Ectodermal cell (in vitro differentiated cells): ENCODE measurements around the gene CTDSP2.
A peak's percentile ranks its signal among the peaks of the same experiment; 100 is the strongest.

ENCODE experiments used
- H3K27ac ChIP-seq: 2 replicates; pipeline ENCODE4 v1.7.0; 2013; ENCODE audit warnings: mild to moderate bottlenecking, low read depth, low read length; ENCODE audit not compliant: insufficient read depth, poor library complexity, severe bottlenecking
- H3K27me3 ChIP-seq: 2 replicates; pipeline ENCODE4 v1.7.0; 2013; ENCODE audit warnings: mild to moderate bottlenecking, low read length; ENCODE audit not compliant: insufficient read depth, control insufficient read depth, poor library complexity, severe bottlenecking
- H3K36me3 ChIP-seq: one replicate; pipeline ENCODE4 v1.7.0; 2013; ENCODE audit warnings: low read length; ENCODE audit not compliant: control insufficient read depth, insufficient read depth
- H3K4me1 ChIP-seq: one replicate; pipeline ENCODE4 v1.7.0; 2013; ENCODE audit warnings: low read length; ENCODE audit not compliant: control insufficient read depth, insufficient read depth
- H3K4me3 ChIP-seq: 2 replicates; pipeline ENCODE4 v1.7.0; 2013; ENCODE audit warnings: low read depth, low read length, control low read depth; ENCODE audit not compliant: insufficient read depth
- H3K9me3 ChIP-seq: 2 replicates; pipeline ENCODE4 v1.7.0; 2013; ENCODE audit warnings: mild to moderate bottlenecking, low read length, moderate library complexity; ENCODE audit not compliant: control insufficient read depth
- WGBS, 2 experiments: methylation state at CpG; one replicate each; pipeline ENCODE4 v1.1.7; 2013; ENCODE audit warnings: missing lambda C conversion rate in 2 of 2; 5-methylcytosine and 5-hydroxymethylcytosine counted together

The CTDSP2 gene

GRCh38 chr12:57835366-57836288, 10.9 kb downstream of the CTDSP2 start:
- Histone ChIP-seq H3K27ac (no peak overlapping the region), H3K36me3 (no peaks in the 10 kb centered on the region), H3K9me3 (no peaks in the 10 kb centered on the region), H3K4me1 (peaks cover 74% of the 10 kb centered on the region), H3K4me3 (no peak overlapping the region), H3K27me3 (no peaks in the 10 kb centered on the region)
- WGBS, 2 experiments, result 84 to 85% methylated on average over 9 of the region's 9 CpGs

DNA sequence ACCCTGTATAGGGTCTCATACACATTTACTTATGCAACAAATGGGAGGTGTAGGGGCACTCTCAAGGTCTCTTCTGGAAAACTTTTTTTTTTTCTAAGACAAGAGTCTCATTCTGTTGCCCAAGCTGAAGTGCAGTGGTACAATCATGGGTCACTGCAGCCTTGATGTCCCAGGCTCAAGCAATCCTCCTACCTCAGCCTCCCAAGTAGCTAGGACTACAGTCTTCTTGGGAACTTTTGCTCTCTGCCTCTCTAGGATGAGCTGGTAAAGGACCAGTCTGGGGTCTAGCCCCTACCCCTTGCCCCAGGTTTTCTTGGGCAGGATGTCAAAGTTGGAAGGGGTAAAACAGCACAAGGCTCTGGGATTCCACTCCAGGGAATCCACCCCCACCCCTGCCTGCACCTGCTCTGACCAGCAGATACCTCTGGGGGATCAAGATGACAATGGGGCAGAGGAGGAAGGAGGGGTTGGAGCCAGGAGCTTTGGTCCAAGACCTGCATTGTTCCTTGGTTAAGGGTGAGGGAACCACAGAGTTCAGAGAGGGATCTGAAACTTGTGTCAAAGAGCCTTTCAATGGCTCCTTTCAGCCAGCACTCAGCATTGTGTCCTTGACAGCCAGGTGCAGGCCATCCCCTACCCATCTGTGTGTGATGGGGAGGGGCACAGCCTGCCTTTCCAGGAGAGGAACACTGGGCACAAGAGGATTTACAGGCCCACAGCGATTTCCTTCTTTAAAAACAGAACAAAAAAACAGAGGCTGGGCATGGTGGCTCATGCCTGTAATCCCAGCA, 12.2 kb downstream of the CTDSP2 start:
- Histone ChIP-seq H3K27me3 (no peaks in the 10 kb centered on the region), H3K9me3 (no peaks in the 10 kb centered on the region), H3K27ac (peak overlapping the region; percentile 58), H3K36me3 (peaks cover 4% of the 10 kb centered on the region), H3K4me1 (peaks cover 68% of the 10 kb centered on the region), H3K4me3 (no peak overlapping the region)
- 0 to 5% methylated on average over 1 of the region's 1 CpG for WGBS, 2 experiments

GRCh38 chr12:57833672-57834071, 12.9 kb downstream of the CTDSP2 start:
- H3K4me1 ChIP-seq, result peaks cover 65% of the 10 kb centered on the region

GRCh38 chr12:57832966-57833365, 13.6 kb downstream of the CTDSP2 start:
- Histone ChIP-seq H3K36me3 (peaks cover 14% of the 10 kb centered on the region), H3K4me3 (no peak overlapping the region), H3K9me3 (no peaks in the 10 kb centered on the region), H3K4me1 (peaks cover 58% of the 10 kb centered on the region), H3K27ac (peak overlapping the region; percentile 47), H3K27me3 (no peaks in the 10 kb centered on the region)
- 19 to 21% methylated on average over 10 of the region's 10 CpGs for WGBS, 2 experiments

More at GRCh38 chr12:57833672-57834071, 12.9 kb downstream of the CTDSP2 start:
- WGBS, 2 experiments, result 90 to 96% methylated on average over 3 of the region's 3 CpGs
- no peaks in the 10 kb centered on the region for H3K27me3 ChIP-seq
- H3K4me3 ChIP-seq, result no peak overlapping the region
- peak overlapping the region; percentile 58 for H3K27ac ChIP-seq
- H3K9me3 ChIP-seq, result no peaks in the 10 kb centered on the region
- H3K36me3 ChIP-seq, result peaks cover 10% of the 10 kb centered on the region

GRCh38 chr12:57830393-57830792, 16.1 kb downstream of the CTDSP2 start:
- WGBS, 2 experiments, result 96 to 100% methylated on average over 2 of the region's 2 CpGs
- Histone ChIP-seq H3K9me3 (no peaks in the 10 kb centered on the region), H3K27me3 (no peaks in the 10 kb centered on the region), H3K36me3 (peaks cover 27% of the 10 kb centered on the region), H3K27ac (no peak overlapping the region), H3K4me1 (peaks cover 36% of the 10 kb centered on the region), H3K4me3 (no peak overlapping the region)

DNA sequence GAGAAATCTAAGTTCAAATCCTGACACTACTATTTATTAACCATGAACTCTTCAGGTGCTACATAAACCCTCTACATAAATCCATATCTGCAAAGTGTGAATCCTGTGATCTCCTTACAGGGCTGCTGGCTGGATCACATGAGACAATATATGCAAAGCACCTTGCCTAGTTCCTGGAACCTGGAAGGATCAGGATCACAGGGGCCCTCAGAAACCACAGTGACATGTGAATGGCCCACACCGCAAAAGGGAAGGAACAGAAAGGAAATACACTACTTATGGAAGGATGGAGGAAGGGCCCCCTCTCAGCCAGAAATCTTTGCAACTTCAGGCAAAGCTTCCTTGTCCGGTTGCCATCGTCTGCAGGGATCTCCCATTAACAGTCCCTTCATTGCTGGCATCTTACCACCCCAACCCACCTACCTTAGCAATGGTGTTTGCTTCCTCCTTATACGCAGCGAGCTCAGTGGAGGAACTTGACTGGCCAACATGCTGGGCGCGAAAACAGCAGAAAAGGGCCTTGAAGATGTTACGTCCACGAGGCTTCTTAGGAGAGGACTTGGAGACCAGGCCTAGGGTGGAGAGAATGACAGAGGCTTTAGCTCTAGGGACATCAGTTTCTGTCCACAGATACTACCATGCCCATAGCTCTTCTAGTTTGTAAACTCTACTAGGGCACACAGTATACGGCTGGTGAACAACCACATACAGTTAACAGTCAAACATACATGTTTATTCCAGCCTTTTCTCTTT, 17.3 kb downstream of the CTDSP2 start:
- H3K4me3 ChIP-seq, result no peak overlapping the region
- H3K27me3 ChIP-seq, result no peaks in the 10 kb centered on the region
- peaks cover 26% of the 10 kb centered on the region for H3K4me1 ChIP-seq
- peaks cover 39% of the 10 kb centered on the region for H3K36me3 ChIP-seq
- H3K9me3 ChIP-seq, result no peaks in the 10 kb centered on the region
- 93 to 95% methylated on average over 10 of the region's 10 CpGs for WGBS, 2 experiments
- H3K27ac ChIP-seq, result no peak overlapping the region

GRCh38 chr12:57826966-57827365, 19.6 kb downstream of the CTDSP2 start:
- H3K4me1 ChIP-seq, result peaks cover 4% of the 10 kb centered on the region
- peaks cover 60% of the 10 kb centered on the region for H3K36me3 ChIP-seq
- no peak overlapping the region for H3K4me3 ChIP-seq
- WGBS, 2 experiments, result 90 to 94% methylated on average over 1 of the region's 1 CpG
- no peak overlapping the region for H3K27ac ChIP-seq
- no peaks in the 10 kb centered on the region for H3K9me3 ChIP-seq
- H3K27me3 ChIP-seq, result no peaks in the 10 kb centered on the region

DNA sequence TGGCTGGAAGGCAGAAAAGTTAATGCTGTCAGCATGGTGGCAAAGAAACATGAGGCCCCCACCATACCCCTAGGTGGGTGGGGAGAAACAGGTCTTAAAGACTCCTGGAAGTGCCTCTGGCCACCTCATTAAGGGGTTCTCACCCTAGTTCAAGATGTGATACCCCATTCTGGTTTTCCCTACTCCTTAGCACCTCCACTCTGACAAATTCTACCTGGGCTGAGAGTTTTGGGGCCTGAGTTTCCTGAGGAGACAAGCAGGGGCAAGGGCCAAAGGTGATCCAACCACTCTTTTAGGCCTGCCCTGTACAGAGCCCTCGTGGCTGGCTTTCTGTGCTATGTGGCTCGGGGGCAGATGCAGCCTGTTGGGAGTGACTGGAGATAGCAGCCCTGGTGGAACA, 20.1 kb downstream of the CTDSP2 start:
- WGBS, 2 experiments, result 85 to 91% methylated on average over 2 of the region's 2 CpGs
- H3K9me3 ChIP-seq, result no peaks in the 10 kb centered on the region
- no peaks in the 10 kb centered on the region for H3K27me3 ChIP-seq
- H3K36me3 ChIP-seq, result peaks cover 64% of the 10 kb centered on the region
- no peak overlapping the region for H3K4me3 ChIP-seq
- no peaks in the 10 kb centered on the region for H3K4me1 ChIP-seq
- H3K27ac ChIP-seq, result no peak overlapping the region

GRCh38 chr12:57825451-57825850, 21.1 kb downstream of the CTDSP2 start:
- Histone ChIP-seq H3K36me3 (peaks cover 64% of the 10 kb centered on the region), H3K27me3 (no peaks in the 10 kb centered on the region)
- 96 to 100% methylated on average over 2 of the region's 2 CpGs for WGBS, 2 experiments

More at GRCh38 chr12:57825451-57825850, 21.1 kb downstream of the CTDSP2 start:
- no peak overlapping the region for H3K27ac ChIP-seq
- no peaks in the 10 kb centered on the region for H3K4me1 ChIP-seq
- H3K4me3 ChIP-seq, result no peak overlapping the region
- no peaks in the 10 kb centered on the region for H3K9me3 ChIP-seq
